ENCODE results near the gene PRKD3.

GRCh38 chr2:37318401-37318800 is 6.2 kb downstream of the PRKD3 start:
- TF ChIP-seq CTCF (IDR thresholded peaks at IDR 0.05) (no peak), POLR2A (IDR thresholded peaks at IDR 0.05) (no peak)

Measured in Peyer's patch (tissue), 4 donors.